ENCODE measurements around the gene HEPN1.

DNA sequence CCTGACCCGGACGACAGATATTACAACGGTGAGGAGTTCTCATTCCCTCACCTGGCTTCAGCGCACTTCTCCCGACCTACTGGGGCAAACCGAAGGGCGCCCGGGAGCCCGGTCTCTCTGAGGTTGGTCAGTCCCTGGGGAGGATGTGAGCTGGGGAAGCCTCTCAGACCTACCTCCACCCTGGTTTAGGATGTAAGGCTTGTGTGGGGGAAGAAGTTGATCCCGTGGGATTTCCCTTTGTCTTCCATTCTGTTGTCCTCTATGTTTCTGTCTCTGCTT is 41.5 kb upstream of the HEPN1 start:
- TF ChIP-seq, protein P1, sequence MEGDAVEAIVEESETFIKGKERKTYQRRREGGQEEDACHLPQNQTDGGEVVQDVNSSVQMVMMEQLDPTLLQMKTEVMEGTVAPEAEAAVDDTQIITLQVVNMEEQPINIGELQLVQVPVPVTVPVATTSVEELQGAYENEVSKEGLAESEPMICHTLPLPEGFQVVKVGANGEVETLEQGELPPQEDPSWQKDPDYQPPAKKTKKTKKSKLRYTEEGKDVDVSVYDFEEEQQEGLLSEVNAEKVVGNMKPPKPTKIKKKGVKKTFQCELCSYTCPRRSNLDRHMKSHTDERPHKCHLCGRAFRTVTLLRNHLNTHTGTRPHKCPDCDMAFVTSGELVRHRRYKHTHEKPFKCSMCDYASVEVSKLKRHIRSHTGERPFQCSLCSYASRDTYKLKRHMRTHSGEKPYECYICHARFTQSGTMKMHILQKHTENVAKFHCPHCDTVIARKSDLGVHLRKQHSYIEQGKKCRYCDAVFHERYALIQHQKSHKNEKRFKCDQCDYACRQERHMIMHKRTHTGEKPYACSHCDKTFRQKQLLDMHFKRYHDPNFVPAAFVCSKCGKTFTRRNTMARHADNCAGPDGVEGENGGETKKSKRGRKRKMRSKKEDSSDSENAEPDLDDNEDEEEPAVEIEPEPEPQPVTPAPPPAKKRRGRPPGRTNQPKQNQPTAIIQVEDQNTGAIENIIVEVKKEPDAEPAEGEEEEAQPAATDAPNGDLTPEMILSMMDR (IDR thresholded peaks at IDR 0.05; ENCODE audit: low read depth, low read length, poor library complexity, severe bottlenecking), result no peak
- no peak for TF ChIP-seq EZH2phosphoT487 (IDR thresholded peaks at IDR 0.05; ENCODE audit: borderline replicate concordance, low read length)

Measured in DOHH2 (cell line).